ENCODE measurements around the gene ZNF431. TPM values are rescaled to one million over a fixed set of nuclear protein-coding genes. Genes with fewer than 3 reads are reported as not detected.

Gene ZNF431
- total and polyA plus RNA-seq, 5 donors from 2014 or later = 6.9 to 23.9 (median 8.4) TPM

GRCh38 chr19:21148681-21149080 is 6.8 kb downstream of the ZNF431 start:
- Mint-ChIP-seq H3K27ac (peak overlapping the region in 1 of 3 donors; percentile 42), H3K4me1 (peaks cover 11 to 64% (median 32%) of the 10 kb centered on the region in 4 donors), H3K9me3 (peaks cover 0 to 17% (median 2%) of the 10 kb centered on the region in 7 donors), H3K27me3 (no peaks in the 10 kb centered on the region), H3K36me3 (peaks cover 80% of the 10 kb centered on the region), H3K4me3 (no peak overlapping the region)
- Histone ChIP-seq H3K4me3 (ENCODE audit: low read depth, low read length) (no peak overlapping the region), H3K4me1 (ENCODE audit: control insufficient read depth, insufficient read depth, low read length, poor library complexity, severe bottlenecking) (no peaks in the 10 kb centered on the region), H3K27me3 (ENCODE audit: control insufficient read depth, insufficient read depth, low read length) (no peaks in the 10 kb centered on the region), H3K36me3 (ENCODE audit: control insufficient read depth, insufficient read depth, low read length) (peaks cover 82% of the 10 kb centered on the region), H3K27ac (ENCODE audit: insufficient read depth, low read length, poor library complexity, severe bottlenecking) (no peak overlapping the region), H3K9me3 (ENCODE audit: control insufficient read depth in 2 of 2, low read length in 2 of 2) (peaks cover 19 to 22% of the 10 kb centered on the region in 2 experiments)
- DNase-seq (no peak), ATAC-seq (ENCODE audit: low read depth in 2 of 2) (no peak)

- Histone ChIP-seq H3K9me3 (ENCODE audit: control insufficient read depth in 2 of 2, low read length in 2 of 2) (peaks cover 19 to 22% of the 10 kb centered on the region in 2 experiments), H3K4me3 (ENCODE audit: low read depth, low read length) (no peak overlapping the region), H3K27me3 (ENCODE audit: control insufficient read depth, insufficient read depth, low read length) (no peaks in the 10 kb centered on the region), H3K27ac (ENCODE audit: insufficient read depth, low read length, poor library complexity, severe bottlenecking) (no peak overlapping the region), H3K36me3 (ENCODE audit: control insufficient read depth, insufficient read depth, low read length) (peaks cover 71% of the 10 kb centered on the region), H3K4me1 (ENCODE audit: control insufficient read depth, insufficient read depth, low read length, poor library complexity, severe bottlenecking) (no peaks in the 10 kb centered on the region)
- Mint-ChIP-seq H3K27ac (peak overlapping the region in 1 of 3 donors; percentile 32), H3K9me3 (peaks cover 0 to 19% (median 2%) of the 10 kb centered on the region in 7 donors), H3K36me3 (peaks cover 68% of the 10 kb centered on the region), H3K27me3 (no peaks in the 10 kb centered on the region), H3K4me3 (no peak overlapping the region), H3K4me1 (peaks cover 6 to 53% (median 27%) of the 10 kb centered on the region in 4 donors)
- ATAC-seq (ENCODE audit: low read depth in 2 of 2) = no peak
- no peak for DNase-seq
Measured at GRCh38 chr19:21149877-21150276, 8.0 kb downstream of the ZNF431 start.

GRCh38 chr19:21151460-21151859 is 9.6 kb downstream of the ZNF431 start:
- H3K36me3 Mint-ChIP-seq = peaks cover 68% of the 10 kb centered on the region
- no peaks in the 10 kb centered on the region for H3K27me3 ChIP-seq (ENCODE audit: control insufficient read depth, insufficient read depth, low read length)
- ATAC-seq (ENCODE audit: low read depth in 2 of 2) (no peak), DNase-seq (no peak)
- peaks cover 62% of the 10 kb centered on the region for H3K36me3 ChIP-seq (ENCODE audit: control insufficient read depth, insufficient read depth, low read length)
- no peak overlapping the region for H3K27ac ChIP-seq (ENCODE audit: insufficient read depth, low read length, poor library complexity, severe bottlenecking)
- no peak overlapping the region for H3K4me3 ChIP-seq (ENCODE audit: low read depth, low read length)
- H3K9me3 Mint-ChIP-seq = peaks cover 0 to 25% (median 6%) of the 10 kb centered on the region in 7 donors
- H3K4me1 Mint-ChIP-seq = peaks cover 5 to 56% (median 26%) of the 10 kb centered on the region in 4 donors
- no peaks in the 10 kb centered on the region for H3K27me3 Mint-ChIP-seq
- no peak overlapping the region for H3K4me3 Mint-ChIP-seq
- peaks cover 19 to 30% of the 10 kb centered on the region in 2 experiments for H3K9me3 ChIP-seq (ENCODE audit: control insufficient read depth in 2 of 2, low read length in 2 of 2)
- no peaks in the 10 kb centered on the region for H3K4me1 ChIP-seq (ENCODE audit: control insufficient read depth, insufficient read depth, low read length, poor library complexity, severe bottlenecking)
- no peak overlapping the region for H3K27ac Mint-ChIP-seq

GRCh38 chr19:21158523-21159135 is 16.8 kb downstream of the ZNF431 start:
- no peaks in the 10 kb centered on the region for H3K27me3 ChIP-seq (ENCODE audit: control insufficient read depth, insufficient read depth, low read length)
- DNase-seq (no peak), ATAC-seq (ENCODE audit: low read depth in 2 of 2) (no peak)
- H3K27ac ChIP-seq (ENCODE audit: insufficient read depth, low read length, poor library complexity, severe bottlenecking) = no peak overlapping the region
- peaks cover 0 to 33% (median 2%) of the 10 kb centered on the region in 7 donors for H3K9me3 Mint-ChIP-seq
- H3K27me3 Mint-ChIP-seq = no peaks in the 10 kb centered on the region
- peak overlapping the region in 2 of 4 donors; percentile 32 to 39 for H3K4me3 Mint-ChIP-seq
- H3K4me3 ChIP-seq (ENCODE audit: low read depth, low read length) = no peak overlapping the region
- H3K4me1 Mint-ChIP-seq = peaks cover 0 to 41% (median 19%) of the 10 kb centered on the region in 4 donors
- peaks cover 35% of the 10 kb centered on the region for H3K36me3 Mint-ChIP-seq
- H3K36me3 ChIP-seq (ENCODE audit: control insufficient read depth, insufficient read depth, low read length) = peaks cover 46% of the 10 kb centered on the region
- H3K4me1 ChIP-seq (ENCODE audit: control insufficient read depth, insufficient read depth, low read length, poor library complexity, severe bottlenecking) = no peaks in the 10 kb centered on the region
- peak overlapping the region in 1 of 3 donors; percentile 8 for H3K27ac Mint-ChIP-seq
- peaks cover 26 to 65% of the 10 kb centered on the region in 2 experiments for H3K9me3 ChIP-seq (ENCODE audit: control insufficient read depth in 2 of 2, low read length in 2 of 2)

GRCh38 chr19:21164541-21164940 is 22.7 kb downstream of the ZNF431 start:
- H3K27ac Mint-ChIP-seq = peak overlapping the region in 2 of 3 donors; percentile 27 to 65
- DNase-seq (no peak), ATAC-seq (ENCODE audit: low read depth in 2 of 2) (no peak)
- no peaks in the 10 kb centered on the region for H3K4me1 ChIP-seq (ENCODE audit: control insufficient read depth, insufficient read depth, low read length, poor library complexity, severe bottlenecking)
- no peak overlapping the region for H3K4me3 ChIP-seq (ENCODE audit: low read depth, low read length)
- peaks cover 74% of the 10 kb centered on the region for H3K36me3 ChIP-seq (ENCODE audit: control insufficient read depth, insufficient read depth, low read length)
- H3K27ac ChIP-seq (ENCODE audit: insufficient read depth, low read length, poor library complexity, severe bottlenecking) = no peak overlapping the region
- H3K27me3 ChIP-seq (ENCODE audit: control insufficient read depth, insufficient read depth, low read length) = no peaks in the 10 kb centered on the region
- peaks cover 42% of the 10 kb centered on the region for H3K36me3 Mint-ChIP-seq
- peaks cover 0 to 17% (median 1%) of the 10 kb centered on the region in 7 donors for H3K9me3 Mint-ChIP-seq
- peaks cover 24 to 39% of the 10 kb centered on the region in 2 experiments for H3K9me3 ChIP-seq (ENCODE audit: control insufficient read depth in 2 of 2, low read length in 2 of 2)
- no peak overlapping the region for H3K4me3 Mint-ChIP-seq
- peaks cover 7 to 30% (median 14%) of the 10 kb centered on the region in 4 donors for H3K4me1 Mint-ChIP-seq
- H3K27me3 Mint-ChIP-seq = no peaks in the 10 kb centered on the region

- peaks cover 0 to 12% (median 5%) of the 10 kb centered on the region in 7 donors for H3K9me3 Mint-ChIP-seq
- peaks cover 7 to 22% (median 10%) of the 10 kb centered on the region in 4 donors for H3K4me1 Mint-ChIP-seq
Measured at GRCh38 chr19:21166436-21166835, 24.6 kb downstream of the ZNF431 start.

GRCh38 chr19:21197590-21198295 is 55.9 kb downstream of the ZNF431 start:
- H3K4me1 Mint-ChIP-seq = peaks cover 0 to 2% (median 0%) of the 10 kb centered on the region in 4 donors
- DNase-seq (no peak), ATAC-seq (ENCODE audit: low read depth in 2 of 2) (no peak)
- Histone ChIP-seq H3K4me1 (ENCODE audit: control insufficient read depth, insufficient read depth, low read length, poor library complexity, severe bottlenecking) (no peaks in the 10 kb centered on the region), H3K9me3 (ENCODE audit: control insufficient read depth in 2 of 2, low read length in 2 of 2) (peaks cover 12 to 21% of the 10 kb centered on the region in 2 experiments), H3K27me3 (ENCODE audit: control insufficient read depth, insufficient read depth, low read length) (no peaks in the 10 kb centered on the region), H3K36me3 (ENCODE audit: control insufficient read depth, insufficient read depth, low read length) (no peaks in the 10 kb centered on the region), H3K4me3 (ENCODE audit: low read depth, low read length) (no peak overlapping the region), H3K27ac (ENCODE audit: insufficient read depth, low read length, poor library complexity, severe bottlenecking) (no peak overlapping the region)
- no peak overlapping the region for H3K4me3 Mint-ChIP-seq
- no peaks in the 10 kb centered on the region for H3K27me3 Mint-ChIP-seq
- no peak overlapping the region for H3K27ac Mint-ChIP-seq
- H3K36me3 Mint-ChIP-seq = no peaks in the 10 kb centered on the region
- H3K9me3 Mint-ChIP-seq = peaks cover 0 to 27% (median 4%) of the 10 kb centered on the region in 7 donors

More at GRCh38 chr19:21166436-21166835, 24.6 kb downstream of the ZNF431 start:
- peaks cover 24 to 35% of the 10 kb centered on the region in 2 experiments for H3K9me3 ChIP-seq (ENCODE audit: control insufficient read depth in 2 of 2, low read length in 2 of 2)
- no peak overlapping the region for H3K4me3 Mint-ChIP-seq
- H3K4me1 ChIP-seq (ENCODE audit: control insufficient read depth, insufficient read depth, low read length, poor library complexity, severe bottlenecking) = no peaks in the 10 kb centered on the region
- DNase-seq = no peak
- H3K27ac Mint-ChIP-seq = no peak overlapping the region
- H3K27ac ChIP-seq (ENCODE audit: insufficient read depth, low read length, poor library complexity, severe bottlenecking) = no peak overlapping the region
- H3K4me3 ChIP-seq (ENCODE audit: low read depth, low read length) = no peak overlapping the region
- no peak for ATAC-seq (ENCODE audit: low read depth in 2 of 2)
- H3K27me3 Mint-ChIP-seq = no peaks in the 10 kb centered on the region
- H3K27me3 ChIP-seq (ENCODE audit: control insufficient read depth, insufficient read depth, low read length) = no peaks in the 10 kb centered on the region
- H3K36me3 ChIP-seq (ENCODE audit: control insufficient read depth, insufficient read depth, low read length) = peaks cover 77% of the 10 kb centered on the region
- H3K36me3 Mint-ChIP-seq = peaks cover 44% of the 10 kb centered on the region

Data from CD4-positive, CD25-positive, alpha-beta regulatory T cell (primary cell).